GM19438 (cell line): ENCODE data around the gene CTPS2.
"Not testable (repeated sequence)": the region's sequence is repeated elsewhere in the genome, so short reads cannot be mapped to it uniquely, and the experiment has no call there.

Experiments
- ATAC-seq: cut with Tn5 transposase; IDR thresholded peaks from one replicate; pipeline ENCODE4 v1.9.1; 2021; ENCODE audit warnings: low read depth; ENCODE audit not compliant: unreplicated experiment

CTPS2 gene

GRCh38 chrX:16610654-16611053 lies 101.8 kb downstream of the CTPS2 start:
- ATAC-seq, result not testable (repeated sequence)

- no peak for ATAC-seq
Measured at GRCh38 chrX:16610121-16610621, 102.3 kb downstream of the CTPS2 start.

- ATAC-seq, result no peak
Measured at GRCh38 chrX:16606142-16606720, 106.2 kb downstream of the CTPS2 start.

- no peak for ATAC-seq
Measured at GRCh38 chrX:16604337-16604736, 108.1 kb downstream of the CTPS2 start.

- ATAC-seq, result no peak
Measured at GRCh38 chrX:16603822-16604221, 108.6 kb downstream of the CTPS2 start.

GRCh38 chrX:16603235-16603634 lies 109.2 kb downstream of the CTPS2 start:
- ATAC-seq, result not testable (repeated sequence)

- ATAC-seq, result no peak
Measured at GRCh38 chrX:16601885-16602284, 110.6 kb downstream of the CTPS2 start.

GRCh38 chrX:16594490-16594889 lies 118.0 kb downstream of the CTPS2 start:
- ATAC-seq, result no peak

- ATAC-seq, result no peak
Measured at GRCh38 chrX:16593801-16594200, 118.7 kb downstream of the CTPS2 start.

GRCh38 chrX:16592194-16592770 lies 120.2 kb downstream of the CTPS2 start:
- ATAC-seq, result no peak

GRCh38 chrX:16589826-16590225 lies 122.6 kb downstream of the CTPS2 start:
- ATAC-seq, result no peak

GRCh38 chrX:16589211-16589610 lies 123.3 kb downstream of the CTPS2 start:
- ATAC-seq, result no peak

GRCh38 chrX:16588266-16588665 lies 124.2 kb downstream of the CTPS2 start:
- ATAC-seq, result no peak

GRCh38 chrX:16587836-16588235 lies 124.6 kb downstream of the CTPS2 start:
- no peak for ATAC-seq

- no peak for ATAC-seq
Measured at GRCh38 chrX:16586377-16587112, 125.9 kb downstream of the CTPS2 start.

GRCh38 chrX:16585486-16586376 lies 126.7 kb downstream of the CTPS2 start:
- ATAC-seq, result no peak

GRCh38 chrX:16580004-16580797 lies 132.3 kb downstream of the CTPS2 start:
- not testable (repeated sequence) for ATAC-seq

- no peak for ATAC-seq
Measured at GRCh38 chrX:16579517-16579916, 133.0 kb downstream of the CTPS2 start.

- ATAC-seq, result no peak
Measured at GRCh38 chrX:16578218-16578617, 134.3 kb downstream of the CTPS2 start.

- no peak for ATAC-seq
Measured at GRCh38 chrX:16577483-16578029, 134.9 kb downstream of the CTPS2 start.
